ENCODE measurements around the gene SYNJ2. TPM values are rescaled to one million over a fixed set of nuclear protein-coding genes. Genes with fewer than 3 reads are reported as not detected.

The SYNJ2 gene
- total RNA-seq, 1 donor from 2014 or later = 7.4 TPM

DNA sequence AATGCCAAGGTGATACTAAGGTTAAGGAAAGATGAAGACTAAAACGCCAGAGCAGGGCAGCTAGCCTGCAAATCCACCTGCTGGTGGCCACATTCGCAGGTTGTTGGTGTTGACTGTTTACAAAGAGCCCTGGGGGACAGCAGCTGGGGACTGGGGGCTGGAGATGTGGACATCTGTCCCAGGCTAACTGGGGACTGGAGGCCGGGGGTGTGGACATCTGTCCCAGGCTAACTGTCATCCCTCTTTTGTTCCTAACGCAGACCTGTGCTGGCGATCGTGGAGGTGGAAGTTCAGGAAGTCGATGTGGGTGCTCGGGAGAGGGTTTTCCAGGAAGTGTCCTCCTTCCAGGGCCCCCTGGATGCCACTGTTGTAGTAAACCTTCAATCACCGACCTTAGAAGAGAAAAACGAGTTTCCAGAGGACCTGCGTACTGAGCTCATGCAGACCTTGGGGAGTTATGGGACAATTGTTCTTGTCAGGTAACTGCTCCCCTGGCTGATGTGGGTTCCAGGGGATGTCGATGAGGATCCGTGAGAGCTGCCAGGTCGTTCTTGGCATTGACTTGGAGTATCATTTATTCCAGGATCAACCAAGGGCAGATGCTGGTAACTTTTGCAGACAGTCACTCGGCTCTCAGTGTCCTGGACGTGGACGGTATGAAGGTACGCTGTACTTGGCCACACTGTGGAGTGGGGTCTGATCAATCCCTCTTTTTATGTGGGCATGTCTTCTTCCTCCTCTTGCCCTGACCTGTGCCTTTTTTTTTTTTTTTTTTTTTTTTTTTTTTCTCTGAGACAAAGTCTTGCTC, 99.4 kb downstream of the SYNJ2 start:
- no peak for DNase-seq

DNA sequence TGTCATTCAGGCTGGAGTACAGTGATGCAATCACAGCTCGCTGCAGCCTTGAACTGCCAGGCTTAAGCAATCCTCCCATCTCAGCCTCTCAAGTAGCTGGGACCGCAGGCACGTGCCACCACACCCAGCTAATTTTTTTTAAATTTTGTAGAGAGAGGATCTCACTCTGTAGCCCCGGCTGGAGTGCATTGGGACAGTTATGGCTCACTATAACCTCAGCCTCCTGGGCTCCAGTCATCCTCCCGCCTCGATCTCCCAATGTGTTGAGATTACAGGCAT, 99.9 kb downstream of the SYNJ2 start:
- no peak for DNase-seq

DNA sequence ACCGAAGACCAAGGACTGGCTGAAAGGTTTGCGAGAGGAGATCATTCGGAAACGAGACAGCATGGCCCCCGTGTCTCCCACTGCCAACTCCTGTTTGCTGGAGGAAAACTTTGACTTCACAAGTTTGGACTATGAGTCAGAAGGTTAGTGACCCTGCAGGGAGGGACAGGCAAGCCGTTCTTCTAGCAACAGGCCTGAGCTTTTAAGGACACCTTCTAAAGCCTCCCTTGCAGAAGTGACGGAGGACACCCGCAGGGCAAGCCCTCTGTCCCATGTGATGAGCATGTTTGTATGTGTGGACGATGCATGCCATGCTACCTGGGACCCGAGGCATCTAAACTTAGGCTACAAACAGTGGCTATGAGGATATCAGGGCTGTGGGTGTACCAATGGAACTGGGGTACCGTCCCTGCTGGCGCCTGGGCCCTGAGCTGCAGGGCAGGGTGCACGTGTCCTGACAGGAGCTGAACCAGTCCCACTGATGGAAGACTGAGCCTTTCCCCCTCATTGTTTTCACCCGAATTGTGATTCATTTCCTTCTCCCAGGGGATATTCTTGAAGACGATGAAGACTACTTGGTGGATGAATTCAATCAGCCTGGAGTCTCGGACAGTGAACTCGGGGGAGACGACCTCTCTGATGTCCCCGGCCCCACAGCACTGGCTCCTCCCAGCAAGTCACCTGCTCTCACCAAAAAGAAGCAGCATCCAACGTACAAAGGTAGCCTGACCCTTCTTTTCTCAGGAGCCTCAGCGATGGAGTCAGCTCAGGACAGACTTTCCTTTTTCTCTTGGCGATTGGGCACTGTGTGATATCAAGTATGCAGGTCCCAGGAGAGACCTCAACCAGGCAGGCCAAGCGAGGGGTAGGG, 102.0 kb downstream of the SYNJ2 start:
- no peak for DNase-seq

DNA sequence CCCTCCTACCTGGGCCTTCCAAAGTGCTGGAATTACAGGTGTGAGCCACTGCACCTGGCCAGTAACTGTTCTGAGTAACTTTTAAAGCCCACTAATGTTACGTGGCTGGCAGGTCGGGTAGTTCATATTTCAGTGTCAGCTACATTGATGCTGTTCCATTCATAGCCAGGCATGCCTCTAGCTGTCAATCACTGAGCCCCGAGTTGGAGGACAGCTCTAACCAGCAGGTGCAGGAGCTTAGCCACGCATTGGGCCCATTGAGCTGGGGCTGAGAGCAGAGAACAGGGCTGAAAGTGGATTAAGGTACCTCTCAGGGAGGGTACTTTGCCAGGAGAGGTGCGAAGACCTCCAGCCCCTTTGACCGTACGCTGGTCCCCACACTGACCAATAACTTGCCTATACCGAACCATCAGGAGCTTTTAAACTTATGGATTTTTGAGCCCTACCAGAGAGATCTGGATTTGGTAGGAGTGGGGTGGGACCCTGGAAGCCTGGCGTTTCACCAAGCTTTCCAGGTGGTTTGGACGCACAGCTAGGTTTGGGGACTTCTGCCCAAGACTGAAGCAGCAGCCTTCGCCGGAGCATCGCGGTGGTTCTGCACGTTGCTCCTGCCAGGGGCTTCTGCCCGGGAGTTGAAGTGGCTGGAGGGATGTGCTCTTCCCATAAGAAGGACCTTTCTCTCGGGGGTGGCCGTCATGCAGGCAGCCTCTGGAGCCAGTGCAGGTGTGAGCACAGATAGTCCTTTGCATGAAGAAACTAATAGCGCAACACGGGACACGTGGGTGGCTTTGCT, 103.8 kb downstream of the SYNJ2 start:
- DNase-seq = no peak

DNA sequence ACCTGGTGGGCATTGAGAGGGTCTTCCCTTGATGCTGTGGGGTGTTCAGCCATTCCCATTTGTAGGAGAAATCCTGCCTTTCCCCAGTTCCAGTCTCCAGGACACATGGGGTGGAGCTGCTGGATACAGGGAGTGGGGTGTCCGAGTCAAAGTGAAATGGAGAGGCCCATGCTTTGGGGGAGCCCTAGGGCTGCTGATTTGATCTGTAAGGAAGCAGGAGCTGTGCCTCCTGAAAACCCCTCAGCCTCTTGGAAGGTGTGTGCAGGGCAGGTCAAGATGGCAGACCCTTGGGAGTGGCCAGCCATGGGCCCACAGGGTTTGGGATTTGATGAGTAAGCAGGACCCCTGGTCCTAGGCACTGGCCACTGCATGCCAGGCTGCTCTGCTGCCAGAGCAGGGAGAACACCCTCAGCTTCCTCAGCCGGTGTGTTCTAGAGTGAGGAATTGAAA, 104.4 kb downstream of the SYNJ2 start:
- no peak for DNase-seq

DNA sequence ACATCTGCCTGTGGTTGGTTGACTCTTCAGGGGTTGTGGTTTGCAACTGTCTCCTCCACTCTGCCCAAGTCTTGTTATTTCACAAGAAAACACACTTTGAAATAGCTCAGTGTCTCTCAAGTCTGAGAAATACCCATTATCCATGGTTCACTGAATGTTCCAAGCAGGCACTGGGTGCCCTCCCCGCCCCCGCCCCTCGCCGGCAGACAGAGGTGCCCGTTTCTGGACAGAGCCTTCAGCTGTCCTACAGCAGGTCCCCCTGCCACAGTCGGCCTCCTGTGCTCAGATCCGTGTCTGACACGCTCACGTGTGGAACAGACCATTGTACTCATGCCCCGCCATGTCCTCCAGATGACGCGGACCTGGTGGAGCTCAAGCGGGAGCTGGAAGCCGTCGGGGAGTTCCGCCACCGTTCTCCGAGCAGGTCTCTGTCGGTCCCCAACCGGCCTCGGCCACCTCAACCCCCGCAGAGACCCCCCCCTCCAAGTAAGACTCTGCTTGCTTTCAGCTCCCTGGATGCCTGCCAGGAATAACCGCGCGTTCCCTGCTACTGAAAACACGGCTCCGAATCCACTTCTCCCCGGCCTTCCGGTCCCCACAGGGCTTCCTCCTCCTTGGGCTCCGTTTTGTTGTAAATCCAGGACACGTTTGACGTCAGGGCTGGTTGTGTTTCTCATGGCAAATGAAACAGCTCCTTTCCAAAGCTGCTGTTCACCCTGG, 105.0 kb downstream of the SYNJ2 start:
- DNase-seq = no peak

DNA sequence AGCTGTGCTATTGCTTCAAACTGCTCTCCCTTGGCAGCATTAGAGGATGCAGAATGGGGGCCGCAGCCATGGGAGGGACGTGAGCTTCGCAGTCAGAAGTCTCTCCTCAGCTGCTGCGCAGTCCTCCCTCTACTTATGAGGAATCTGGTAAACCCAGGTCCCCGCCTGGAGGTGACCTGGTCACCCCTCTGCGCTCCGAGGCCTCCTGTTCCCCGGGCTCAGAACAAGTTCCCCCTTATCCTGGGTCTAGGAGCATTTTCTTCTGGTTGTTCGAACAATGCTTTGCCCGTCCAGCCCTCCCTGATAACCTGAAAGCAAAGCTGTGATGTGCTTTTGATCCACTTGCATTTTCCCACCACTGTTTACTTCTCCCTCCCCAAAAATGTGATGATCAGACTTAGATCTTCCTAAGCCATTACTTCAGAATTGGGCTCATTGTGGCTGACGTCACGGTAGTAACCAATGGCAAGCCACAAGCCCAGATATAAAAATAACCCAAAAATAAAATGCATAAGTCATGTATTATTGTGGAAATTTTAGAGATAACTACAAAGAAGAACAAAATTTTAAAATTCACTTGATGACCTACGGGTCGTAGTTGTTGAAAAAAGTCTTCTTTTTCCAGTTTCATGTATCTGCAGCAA, 105.7 kb downstream of the SYNJ2 start:
- no peak for DNase-seq

DNA sequence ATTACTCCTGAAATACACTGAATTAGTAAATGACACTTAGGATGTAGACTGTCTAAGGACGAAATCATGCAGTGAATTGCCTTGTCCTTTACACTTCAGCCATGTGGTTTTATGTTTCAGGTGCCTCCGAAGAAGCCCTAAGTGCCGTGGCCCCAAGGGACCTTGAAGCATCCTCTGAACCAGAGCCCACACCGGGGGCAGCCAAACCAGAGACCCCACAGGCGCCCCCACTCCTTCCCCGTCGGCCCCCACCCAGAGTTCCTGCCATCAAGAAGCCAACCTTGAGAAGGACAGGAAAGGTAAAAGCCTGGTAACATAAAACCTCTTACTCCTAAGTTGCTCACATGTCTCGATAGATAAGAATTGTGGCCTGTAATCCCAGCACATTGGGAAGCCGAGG, 111.1 kb downstream of the SYNJ2 start:
- no peak for DNase-seq

DNA sequence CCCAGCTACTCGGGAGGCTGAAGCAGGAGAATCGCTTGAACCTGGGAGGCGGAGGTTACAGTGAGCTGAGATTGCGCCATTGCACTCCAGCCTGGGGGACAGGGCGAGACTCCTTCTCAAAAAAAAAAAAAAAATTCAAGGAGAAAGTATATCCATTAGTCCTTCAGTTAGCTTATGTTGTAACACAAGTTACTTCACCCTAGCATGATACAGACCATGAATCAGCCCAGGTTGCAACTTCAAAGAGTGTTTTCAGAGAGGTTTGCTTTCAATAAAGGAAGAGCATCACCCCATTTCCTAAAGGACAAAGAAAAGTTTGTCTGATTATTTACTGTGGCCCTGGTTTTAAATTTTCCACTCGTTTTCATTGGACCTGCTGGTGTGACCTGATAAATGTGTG, 113.4 kb downstream of the SYNJ2 start:
- no peak for DNase-seq

DNA sequence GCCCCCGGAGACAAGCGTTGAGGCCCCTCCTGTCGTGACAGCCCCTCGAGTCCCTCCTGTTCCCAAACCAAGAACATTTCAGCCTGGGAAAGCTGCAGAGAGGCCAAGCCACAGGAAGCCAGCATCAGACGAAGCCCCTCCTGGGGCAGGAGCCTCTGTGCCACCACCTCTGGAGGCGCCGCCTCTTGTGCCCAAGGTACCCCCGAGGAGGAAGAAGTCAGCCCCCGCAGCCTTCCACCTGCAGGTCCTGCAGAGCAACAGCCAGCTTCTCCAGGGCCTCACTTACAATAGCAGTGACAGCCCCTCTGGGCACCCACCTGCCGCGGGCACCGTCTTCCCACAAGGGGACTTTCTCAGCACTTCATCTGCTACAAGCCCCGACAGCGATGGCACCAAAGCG, 114.0 kb downstream of the SYNJ2 start:
- DNase-seq = no peak

DNA sequence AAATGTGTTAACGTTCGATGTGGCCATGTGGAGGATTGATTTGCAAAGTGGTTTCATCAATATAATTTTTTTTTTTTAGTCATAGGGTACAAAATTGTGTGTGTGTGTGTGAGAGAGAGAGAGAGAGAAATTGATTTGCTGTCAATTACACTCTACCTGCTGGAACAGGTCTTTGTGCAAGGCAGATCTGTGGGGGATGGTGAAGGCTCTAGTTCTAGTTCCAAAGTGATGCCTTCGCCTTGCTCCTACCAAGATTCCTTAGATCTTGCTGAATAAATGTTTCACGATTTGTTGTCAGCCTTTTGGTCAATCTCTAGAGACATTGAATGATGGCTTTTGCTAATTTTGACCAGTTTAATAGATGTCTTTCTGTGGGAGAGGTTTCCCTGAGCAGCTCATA, 121.6 kb downstream of the SYNJ2 start:
- no peak for DNase-seq

DNA sequence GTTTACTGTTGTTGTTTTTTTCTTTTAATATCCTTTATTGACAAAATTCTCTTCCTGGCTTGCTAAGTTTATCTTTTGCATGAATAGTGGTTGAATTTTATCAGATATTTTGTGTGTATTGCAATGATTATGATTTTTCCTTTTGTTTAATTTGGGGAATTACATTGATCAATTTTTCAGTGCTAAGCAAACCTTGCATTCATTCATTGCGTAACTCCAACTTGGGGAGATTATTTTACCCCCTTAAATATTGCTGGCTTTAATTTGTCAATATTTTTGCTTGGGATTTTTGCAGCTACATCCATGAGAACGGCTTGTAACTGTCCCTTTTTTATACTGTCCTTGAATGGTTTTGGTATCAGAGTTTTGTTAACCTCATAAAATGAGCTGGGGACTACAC, 123.0 kb downstream of the SYNJ2 start:
- no peak for DNase-seq

DNA sequence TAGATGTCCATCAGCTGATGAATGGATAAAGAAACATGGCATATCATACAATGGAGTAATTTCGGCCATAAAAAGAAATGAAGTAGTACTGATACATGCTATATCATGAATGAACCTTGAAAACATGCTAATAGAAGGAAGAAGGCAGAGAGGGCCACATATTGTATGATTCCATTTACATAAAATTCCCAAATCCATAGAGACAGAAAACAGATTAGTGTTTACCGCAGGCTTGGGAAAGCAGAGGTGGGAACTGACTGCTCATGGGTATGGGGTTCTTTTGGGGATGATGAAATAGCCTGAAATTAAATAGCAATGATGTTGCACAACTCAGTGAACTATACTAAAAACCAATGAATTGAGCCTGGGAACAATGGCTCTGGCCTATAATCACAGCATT, 128.1 kb downstream of the SYNJ2 start:
- DNase-seq = no peak

DNA sequence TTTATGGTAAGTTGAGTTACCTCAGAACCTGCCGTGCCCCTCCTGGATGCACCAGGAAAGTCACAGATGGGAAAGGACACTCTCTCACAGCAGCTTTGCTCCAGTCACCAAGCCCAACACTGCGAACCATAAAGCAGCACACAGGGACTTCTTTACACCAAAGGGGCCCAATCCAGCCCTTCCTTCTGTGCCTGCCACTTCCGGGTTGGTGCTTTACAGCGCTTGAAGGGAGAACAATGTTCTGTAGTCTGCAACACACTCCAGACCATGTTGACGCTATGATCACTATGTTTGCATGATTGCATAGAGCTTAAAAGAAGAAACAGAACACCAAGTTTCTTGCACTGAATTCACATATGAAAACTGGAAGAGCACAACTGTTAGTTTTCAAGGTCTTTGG, 129.3 kb downstream of the SYNJ2 start:
- no peak for DNase-seq

DNA sequence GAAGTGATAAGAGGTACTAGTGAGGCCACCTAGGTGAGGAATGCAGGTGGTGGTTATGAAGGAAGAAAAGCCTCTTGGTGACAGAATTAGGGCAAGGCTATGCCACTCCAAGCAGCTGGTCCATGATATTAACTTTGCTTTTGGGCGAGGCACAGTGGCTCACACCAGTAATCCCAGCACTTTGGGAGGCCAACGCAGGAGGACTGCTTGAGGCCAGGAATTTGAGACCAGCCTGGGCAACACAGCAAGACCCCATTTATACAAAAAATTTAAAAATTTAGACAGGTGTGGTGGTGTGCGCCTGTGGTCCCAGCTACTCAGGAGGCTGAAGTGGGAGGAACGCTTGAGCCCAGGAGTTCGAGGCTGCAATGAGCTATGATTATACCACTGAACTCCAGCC, 130.3 kb downstream of the SYNJ2 start:
- no peak for DNase-seq

DNA sequence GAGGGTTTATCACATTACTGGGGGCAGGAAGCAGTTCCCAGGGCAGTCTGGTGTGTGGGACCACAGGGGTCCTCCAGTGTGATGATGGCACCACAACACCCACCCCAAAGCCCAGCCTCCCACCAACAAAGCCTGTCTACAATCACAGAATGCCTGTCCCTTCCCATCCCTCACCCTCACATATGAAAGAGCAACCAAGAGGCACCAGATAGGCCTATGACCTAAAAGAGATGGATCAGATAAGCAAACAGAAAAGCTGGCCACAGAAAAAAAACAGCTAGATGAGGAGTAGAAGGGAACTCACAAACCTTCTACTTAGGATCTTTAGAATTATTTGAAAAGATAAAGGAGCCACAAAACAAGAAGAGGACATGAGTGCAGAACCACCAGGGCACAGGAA, 132.1 kb downstream of the SYNJ2 start:
- DNase-seq = no peak

DNA sequence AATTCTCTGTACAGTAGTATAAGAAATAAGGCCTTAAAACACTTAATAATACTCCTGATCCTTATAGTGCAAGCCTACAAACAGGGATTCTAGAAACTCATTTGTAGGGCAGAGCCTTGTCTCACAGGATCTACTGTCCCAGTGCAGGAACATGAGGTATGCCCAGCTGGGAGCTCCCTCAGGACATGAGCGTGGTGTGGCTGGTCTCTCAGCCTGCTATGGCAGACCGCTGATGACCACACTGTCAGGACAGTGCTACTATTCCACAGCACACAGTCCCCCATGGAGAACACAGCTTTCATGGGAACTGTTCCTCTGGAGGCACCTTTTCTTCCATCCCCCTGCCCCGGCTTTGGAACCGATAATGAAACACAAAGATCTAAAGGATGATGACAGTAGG, 133.4 kb downstream of the SYNJ2 start:
- DNase-seq = no peak

DNA sequence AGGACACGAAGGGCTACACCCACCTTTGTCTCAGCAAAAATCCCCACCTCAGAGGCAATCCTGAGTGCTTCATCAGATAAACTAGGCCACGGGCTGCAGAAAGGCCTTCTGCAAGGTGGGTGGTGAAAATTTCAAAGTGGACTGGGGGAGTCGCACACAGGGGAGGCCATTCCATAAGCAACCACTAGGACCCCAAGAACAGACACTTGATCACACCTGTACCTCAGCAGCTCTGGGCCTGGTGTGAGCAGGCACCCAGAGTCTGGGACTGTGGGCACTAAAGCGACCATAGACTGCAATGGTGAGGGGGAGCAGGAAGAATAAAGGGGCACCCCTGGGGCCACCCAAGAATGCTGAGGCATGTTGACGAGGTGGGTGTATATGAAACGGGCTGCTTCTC, 133.8 kb downstream of the SYNJ2 start:
- DNase-seq = no peak

DNA sequence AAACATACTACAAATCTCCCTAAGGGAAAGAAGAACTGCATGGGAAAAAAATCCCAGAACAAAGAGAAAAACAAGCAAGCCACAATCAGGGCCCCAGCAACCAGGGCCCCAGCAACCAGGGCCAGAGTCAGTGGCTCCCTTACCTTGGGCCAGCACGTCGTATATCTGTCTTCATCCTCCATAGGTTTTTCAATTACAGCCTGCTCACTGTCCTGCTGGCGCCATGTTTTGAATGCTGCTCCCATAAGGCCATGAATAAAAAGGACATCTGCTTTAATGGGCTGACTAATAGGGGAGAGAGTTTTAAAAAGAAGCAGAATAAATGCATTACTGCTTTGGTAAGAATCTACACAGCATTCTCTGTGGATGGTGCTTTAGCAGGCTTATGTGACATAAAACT, 137.2 kb downstream of the SYNJ2 start:
- no peak for DNase-seq

DNA sequence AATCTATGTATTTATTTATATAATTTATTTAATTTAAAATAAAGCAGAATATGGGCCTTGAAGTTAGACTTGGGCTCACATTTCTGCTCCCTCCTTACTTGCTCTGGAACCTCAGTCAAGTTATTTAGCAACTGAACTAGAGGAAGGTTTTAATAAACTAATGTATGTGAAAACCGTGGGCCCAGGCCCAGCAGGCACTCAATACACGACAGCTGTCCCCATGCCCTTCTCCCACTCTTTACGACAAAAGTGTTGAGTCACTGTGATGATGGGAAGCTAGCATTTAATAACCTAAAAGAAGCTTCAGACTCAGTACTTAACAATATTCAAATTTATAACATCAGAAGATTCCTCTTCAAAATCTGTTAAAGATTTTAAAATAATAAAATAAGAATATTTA, 139.7 kb downstream of the SYNJ2 start:
- no peak for DNase-seq

DNA sequence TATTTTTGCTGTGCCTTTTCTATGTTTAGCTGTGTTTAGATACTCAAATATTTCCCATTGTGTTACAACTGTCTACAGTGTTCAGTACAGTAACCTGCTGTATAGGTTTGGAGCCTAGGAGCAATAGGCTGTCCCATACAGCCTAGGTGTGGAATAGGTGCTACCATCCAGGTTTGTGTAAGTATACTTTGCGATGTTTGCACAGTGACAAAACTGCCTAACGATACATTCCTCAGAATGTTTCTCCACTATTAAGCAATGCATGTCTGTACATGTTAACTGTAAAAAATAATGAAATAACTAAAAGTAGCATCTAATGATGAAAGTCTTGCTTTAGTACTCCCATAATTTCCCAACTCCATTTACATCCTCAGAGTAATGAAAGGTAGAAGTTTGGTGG, 140.4 kb downstream of the SYNJ2 start:
- DNase-seq = no peak

DNA sequence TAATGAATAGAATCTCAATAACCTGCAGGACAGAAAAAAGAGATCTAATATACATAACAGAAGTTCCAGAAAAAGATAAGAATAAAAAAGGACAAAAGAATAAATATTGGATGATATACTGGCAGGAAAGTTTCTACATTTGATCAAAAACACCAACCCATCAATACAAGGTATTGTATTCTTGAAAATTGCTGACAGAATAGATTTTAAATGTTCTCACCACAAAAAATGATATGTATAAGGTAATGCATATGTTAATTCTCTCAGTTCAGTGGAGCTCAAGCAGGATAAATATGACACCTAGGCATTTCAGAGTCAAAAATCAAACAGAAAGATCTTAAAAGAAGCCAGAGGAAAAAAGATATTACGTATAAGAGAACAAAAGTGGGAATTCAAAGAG, 142.6 kb downstream of the SYNJ2 start:
- DNase-seq = no peak

Data from skin of body (tissue), 2 donors.